ENCODE measurements around the gene OR11A1. TPM values are rescaled to one million over a fixed set of nuclear protein-coding genes. Genes with fewer than 3 reads are reported as not detected.

OR11A1 gene
- total RNA-seq, 4 donors from 2014 or later = not detected

- H3K27me3 ChIP-seq = no peaks in the 10 kb centered on the region
- H3K27ac ChIP-seq = no peak overlapping the region
- intact Hi-C loops (cut with DNase I; ENCODE audit: low total_unique reads) = no loop called here
- no peaks in the 10 kb centered on the region for H3K4me1 ChIP-seq
- H3K36me3 ChIP-seq = no peaks in the 10 kb centered on the region
- no peak overlapping the region for H3K4me3 ChIP-seq
- H3K9me3 ChIP-seq = no peaks in the 10 kb centered on the region
- TF ChIP-seq CTCF (IDR thresholded peaks at IDR 0.05) (no peak), POLR2A (IDR thresholded peaks at IDR 0.05) (no peak)
- DNase-seq = no peak
Observed at GRCh38 chr6:29477923-29478450, 21.1 kb upstream of the OR11A1 start.

GRCh38 chr6:29474996-29475395 lies 18.1 kb upstream of the OR11A1 start:
- TF ChIP-seq POLR2A (IDR thresholded peaks at IDR 0.05) = no peak
- TF ChIP-seq CTCF (IDR thresholded peaks at IDR 0.05) = no peak
- DNase-seq = no peak
- no peaks in the 10 kb centered on the region for H3K36me3 ChIP-seq
- no peak overlapping the region for H3K27ac ChIP-seq
- intact Hi-C loops (cut with DNase I; ENCODE audit: low total_unique reads) = no loop called here
- H3K4me1 ChIP-seq = no peaks in the 10 kb centered on the region
- H3K4me3 ChIP-seq = no peak overlapping the region
- no peaks in the 10 kb centered on the region for H3K9me3 ChIP-seq
- no peaks in the 10 kb centered on the region for H3K27me3 ChIP-seq

- Histone ChIP-seq H3K36me3 (no peaks in the 10 kb centered on the region), H3K27ac (no peak overlapping the region), H3K27me3 (no peaks in the 10 kb centered on the region), H3K4me3 (no peak overlapping the region), H3K4me1 (no peaks in the 10 kb centered on the region), H3K9me3 (no peaks in the 10 kb centered on the region)
- TF ChIP-seq CTCF (IDR thresholded peaks at IDR 0.05) (no peak), POLR2A (IDR thresholded peaks at IDR 0.05) (no peak)
- DNase-seq = no peak
- intact Hi-C loops (cut with DNase I; ENCODE audit: low total_unique reads) = no loop called here
Observed at GRCh38 chr6:29466241-29466640, 9.4 kb upstream of the OR11A1 start.

- Histone ChIP-seq H3K4me3 (no peak overlapping the region), H3K27ac (no peak overlapping the region), H3K9me3 (no peaks in the 10 kb centered on the region), H3K27me3 (no peaks in the 10 kb centered on the region), H3K36me3 (no peaks in the 10 kb centered on the region), H3K4me1 (no peaks in the 10 kb centered on the region)
- TF ChIP-seq CTCF (IDR thresholded peaks at IDR 0.05) (no peak), POLR2A (IDR thresholded peaks at IDR 0.05) (no peak)
- no peak for DNase-seq
- intact Hi-C loops (cut with DNase I; ENCODE audit: low total_unique reads) = no loop called here
Observed at GRCh38 chr6:29465801-29466200, 8.9 kb upstream of the OR11A1 start.

- no peaks in the 10 kb centered on the region for H3K4me1 ChIP-seq
- DNase-seq = no peak
- H3K27ac ChIP-seq = no peak overlapping the region
- no peaks in the 10 kb centered on the region for H3K27me3 ChIP-seq
- no peak overlapping the region for H3K4me3 ChIP-seq
- no peaks in the 10 kb centered on the region for H3K9me3 ChIP-seq
- TF ChIP-seq CTCF (IDR thresholded peaks at IDR 0.05) = no peak
- TF ChIP-seq POLR2A (IDR thresholded peaks at IDR 0.05) = no peak
- H3K36me3 ChIP-seq = no peaks in the 10 kb centered on the region
- intact Hi-C loops (cut with DNase I; ENCODE audit: low total_unique reads) = no loop called here
Observed at GRCh38 chr6:29465279-29465678, 8.4 kb upstream of the OR11A1 start.
